ENCODE data around the gene SLC35E1.

DNA sequence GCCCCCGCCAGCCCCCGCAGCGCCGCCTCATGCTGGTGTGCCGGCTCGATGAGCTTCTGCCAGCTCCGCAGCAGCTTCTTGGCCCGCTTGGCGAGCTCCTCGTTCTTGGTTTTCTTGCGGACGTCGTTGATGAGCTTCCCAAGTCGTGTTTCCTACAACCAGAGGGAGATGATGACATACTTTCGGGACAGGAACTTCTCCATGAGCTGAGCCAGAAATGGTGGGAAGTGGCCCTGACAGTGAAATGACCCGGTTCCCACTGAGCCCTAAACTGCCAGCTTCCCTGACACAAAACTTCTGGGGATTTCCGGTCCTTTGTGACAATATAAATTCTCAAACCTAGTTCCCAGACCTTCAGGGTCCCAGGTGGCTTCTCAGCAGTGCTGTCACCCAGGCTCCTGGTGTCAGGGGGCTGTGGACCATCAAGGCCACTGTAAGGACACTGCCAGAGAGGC, 5.3 kb upstream of the SLC35E1 start:
- TF ChIP-seq, protein P1, sequence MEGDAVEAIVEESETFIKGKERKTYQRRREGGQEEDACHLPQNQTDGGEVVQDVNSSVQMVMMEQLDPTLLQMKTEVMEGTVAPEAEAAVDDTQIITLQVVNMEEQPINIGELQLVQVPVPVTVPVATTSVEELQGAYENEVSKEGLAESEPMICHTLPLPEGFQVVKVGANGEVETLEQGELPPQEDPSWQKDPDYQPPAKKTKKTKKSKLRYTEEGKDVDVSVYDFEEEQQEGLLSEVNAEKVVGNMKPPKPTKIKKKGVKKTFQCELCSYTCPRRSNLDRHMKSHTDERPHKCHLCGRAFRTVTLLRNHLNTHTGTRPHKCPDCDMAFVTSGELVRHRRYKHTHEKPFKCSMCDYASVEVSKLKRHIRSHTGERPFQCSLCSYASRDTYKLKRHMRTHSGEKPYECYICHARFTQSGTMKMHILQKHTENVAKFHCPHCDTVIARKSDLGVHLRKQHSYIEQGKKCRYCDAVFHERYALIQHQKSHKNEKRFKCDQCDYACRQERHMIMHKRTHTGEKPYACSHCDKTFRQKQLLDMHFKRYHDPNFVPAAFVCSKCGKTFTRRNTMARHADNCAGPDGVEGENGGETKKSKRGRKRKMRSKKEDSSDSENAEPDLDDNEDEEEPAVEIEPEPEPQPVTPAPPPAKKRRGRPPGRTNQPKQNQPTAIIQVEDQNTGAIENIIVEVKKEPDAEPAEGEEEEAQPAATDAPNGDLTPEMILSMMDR (IDR thresholded peaks at IDR 0.05): no peak
- TF ChIP-seq POLR2A (IDR thresholded peaks at IDR 0.05): no peak
